ENCODE measurements around the gene EIF4E. TPM values are rescaled to one million over a fixed set of nuclear protein-coding genes. Genes with fewer than 3 reads are reported as not detected.
A peak's percentile ranks its signal among the peaks of the same experiment; 100 is the strongest.
"Not testable (repeated sequence)": the region's sequence is repeated elsewhere in the genome, so short reads cannot be mapped to it uniquely, and the experiment has no call there.

EIF4E gene
- total RNA-seq, 2 experiments from 2014 or later = 103 to 105 TPM

DNA sequence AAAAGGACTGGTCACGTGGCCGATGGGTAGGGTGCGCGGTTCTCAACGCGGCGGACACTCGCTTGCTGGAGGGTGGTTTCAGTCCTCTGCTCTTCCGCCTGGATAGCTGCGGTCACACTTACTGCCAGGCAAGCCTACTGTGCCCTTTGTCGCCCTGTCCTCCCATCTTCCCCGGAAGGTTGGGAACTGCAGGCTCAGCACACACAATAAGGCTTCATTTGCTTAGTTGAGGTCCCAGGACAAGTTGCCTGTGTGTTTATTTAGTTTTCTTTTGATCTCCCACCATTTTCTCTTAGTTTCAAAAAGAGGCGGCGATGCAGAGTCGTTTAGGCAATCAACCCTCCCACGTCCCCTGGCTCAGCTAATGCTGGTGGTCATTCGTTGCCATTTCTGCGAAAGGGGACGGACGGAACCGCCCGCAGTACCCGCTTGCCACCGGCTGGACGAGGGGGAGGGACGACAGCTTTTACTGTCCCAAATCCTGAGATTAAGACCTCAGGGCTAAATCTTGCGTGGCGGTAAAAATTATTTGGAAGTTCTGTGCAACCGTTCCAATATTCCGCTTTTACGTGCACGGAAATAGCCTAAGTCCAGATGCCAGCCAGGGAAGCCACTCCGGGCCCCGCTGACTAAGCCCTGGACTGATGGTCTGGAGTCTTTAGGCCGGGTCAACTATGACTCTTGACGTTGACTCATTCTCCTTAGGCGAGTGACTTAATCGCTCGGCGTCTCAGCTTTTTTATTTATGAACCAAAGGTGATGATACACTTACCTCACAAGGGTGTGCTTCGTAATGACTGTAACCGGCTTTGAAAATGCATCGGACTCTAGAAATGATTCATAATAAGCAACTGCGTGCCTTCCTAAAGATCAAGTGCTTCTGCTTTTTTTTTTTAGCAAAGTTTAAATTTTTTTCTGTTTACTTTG is 671 bp upstream of the EIF4E start:
- DNase-seq (peak; percentile 69), ATAC-seq (peak; percentile 13)
- Mint-ChIP-seq H3K27me3 (ENCODE audit: low read depth) (no peaks in the 10 kb centered on the region), H3K4me3 (peak overlapping the region; percentile 90), H3K9me3 (ENCODE audit: insufficient read depth) (no peaks in the 10 kb centered on the region), H3K27ac (peak overlapping the region; percentile 96), H3K4me1 (ENCODE audit: low read depth) (peaks cover 45% of the 10 kb centered on the region), H3K36me3 (ENCODE audit: low read depth) (peaks cover 30% of the 10 kb centered on the region)
- CTCF ChIA-PET = interaction anchor here (0.7 to 4.1 kb wide), 5 partner anchors 13 to 462 kb away, joined by 3 to 40 read pairs (median 3); partner anchors contain the start of gene METAP1
- POLR2A ChIA-PET = interaction anchor here (0.5 to 3.1 kb wide), 29 partner anchors 8 to 786 kb away, joined by 3 to 30 read pairs (median 5); partner anchors contain the start of genes ADH5, METAP1, RAP1GDS1 and STPG2

DNA sequence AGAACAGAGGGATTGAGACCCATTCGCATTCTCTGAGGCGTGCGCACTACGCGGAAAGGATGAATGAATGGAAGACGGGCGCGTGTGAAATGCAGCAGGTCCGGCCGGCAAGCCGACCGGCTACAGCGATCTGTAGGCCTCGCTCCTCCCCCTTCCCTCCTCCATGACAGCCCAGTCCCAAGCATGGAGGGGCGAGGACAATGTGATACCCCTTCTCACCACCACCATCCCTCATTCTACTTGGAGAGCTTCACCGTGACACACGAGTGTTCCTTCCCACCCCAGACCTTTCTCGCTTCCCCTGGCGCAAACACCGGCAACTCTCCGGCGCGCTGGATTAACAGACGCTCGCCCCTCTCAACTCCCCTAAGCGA is 815 bp downstream of the EIF4E start:
- Mint-ChIP-seq H3K27me3 (ENCODE audit: low read depth) (no peaks in the 10 kb centered on the region), H3K9me3 (ENCODE audit: insufficient read depth) (no peaks in the 10 kb centered on the region), H3K4me3 (peak overlapping the region; percentile 90), H3K27ac (peak overlapping the region; percentile 96), H3K36me3 (ENCODE audit: low read depth) (peaks cover 37% of the 10 kb centered on the region), H3K4me1 (ENCODE audit: low read depth) (peaks cover 51% of the 10 kb centered on the region)
- CTCF ChIA-PET = interaction anchor here (1.1 to 4.1 kb wide), 8 partner anchors 9 to 785 kb away, joined by 3 to 40 read pairs (median 4); partner anchors contain the start of genes METAP1 and STPG2
- peak; percentile 63 for ATAC-seq
- POLR2A ChIA-PET = interaction anchor here (0.6 to 3.1 kb wide), 23 partner anchors 9 to 666 kb away, joined by 3 to 30 read pairs (median 5); partner anchors contain the start of genes ADH5, METAP1, RAP1GDS1 and TRMT10A
- peak; percentile 81 for DNase-seq

DNA sequence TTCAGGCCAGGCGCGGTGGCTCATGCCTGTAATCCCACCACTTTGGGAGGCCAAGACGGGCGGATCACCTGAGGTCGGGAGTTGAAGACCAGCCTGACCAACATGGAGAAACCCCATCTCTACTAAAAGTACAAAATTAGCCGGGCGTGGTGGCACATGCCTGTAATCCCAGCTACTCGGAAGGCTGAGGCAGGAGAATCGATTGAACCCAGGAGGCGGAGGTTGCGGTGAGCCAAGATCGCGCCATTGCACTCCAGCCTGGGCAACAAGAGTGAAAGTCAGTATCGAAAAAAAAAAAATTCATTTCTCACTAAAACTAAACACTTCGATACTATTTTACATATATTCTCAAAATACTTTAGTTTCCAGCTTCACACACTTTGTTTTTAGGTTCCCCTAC is 2.7 kb downstream of the EIF4E start:
- Mint-ChIP-seq H3K36me3 (ENCODE audit: low read depth) (peaks cover 41% of the 10 kb centered on the region), H3K4me1 (ENCODE audit: low read depth) (peaks cover 43% of the 10 kb centered on the region), H3K4me3 (peak overlapping the region; percentile 90)
- DNase-seq; H3K9me3 Mint-ChIP-seq (ENCODE audit: insufficient read depth); POLR2A ChIA-PET; H3K27ac Mint-ChIP-seq; ATAC-seq; H3K27me3 Mint-ChIP-seq (ENCODE audit: low read depth): not testable (repeated sequence)
- CTCF ChIA-PET = interaction anchor here (0.6 to 1.8 kb wide), 3 partner anchors 13 to 160 kb away, joined by 3 to 9 read pairs (median 4); no protein-coding TSS in a partner anchor

DNA sequence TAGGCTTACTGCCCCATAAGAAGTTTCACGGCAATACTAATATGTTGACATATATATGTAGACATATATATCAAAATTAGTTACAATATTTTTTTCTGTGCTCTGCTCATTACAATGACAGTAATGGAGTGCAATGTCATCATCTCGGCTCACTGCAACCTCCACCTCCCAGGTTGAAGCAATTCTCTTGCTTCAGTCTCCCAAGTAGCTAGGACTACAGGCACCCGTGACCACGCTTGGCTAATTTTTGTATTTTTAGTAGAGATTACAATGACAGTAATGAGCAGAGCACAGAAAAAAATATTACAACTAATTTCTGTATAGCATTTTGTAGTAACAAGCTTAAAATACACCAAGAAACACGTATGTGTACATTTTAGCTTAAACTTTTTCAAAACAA is 7.6 kb downstream of the EIF4E start:
- Mint-ChIP-seq H3K27me3 (ENCODE audit: low read depth) (no peaks in the 10 kb centered on the region), H3K4me1 (ENCODE audit: low read depth) (peaks cover 31% of the 10 kb centered on the region), H3K9me3 (ENCODE audit: insufficient read depth) (no peaks in the 10 kb centered on the region), H3K27ac (no peak overlapping the region), H3K36me3 (ENCODE audit: low read depth) (peaks cover 49% of the 10 kb centered on the region), H3K4me3 (no peak overlapping the region)
- no peak for ATAC-seq
- CTCF ChIA-PET = interaction anchor here (1.1 to 1.2 kb wide), 2 partner anchors 74 to 135 kb away, joined by 4 read pairs; no protein-coding TSS in a partner anchor
- POLR2A ChIA-PET = interaction anchor here (1.5 kb wide), 1 partner anchor 8 kb away, joined by 5 read pairs; the partner anchor contains the start of gene EIF4E
- DNase-seq = no peak

DNA sequence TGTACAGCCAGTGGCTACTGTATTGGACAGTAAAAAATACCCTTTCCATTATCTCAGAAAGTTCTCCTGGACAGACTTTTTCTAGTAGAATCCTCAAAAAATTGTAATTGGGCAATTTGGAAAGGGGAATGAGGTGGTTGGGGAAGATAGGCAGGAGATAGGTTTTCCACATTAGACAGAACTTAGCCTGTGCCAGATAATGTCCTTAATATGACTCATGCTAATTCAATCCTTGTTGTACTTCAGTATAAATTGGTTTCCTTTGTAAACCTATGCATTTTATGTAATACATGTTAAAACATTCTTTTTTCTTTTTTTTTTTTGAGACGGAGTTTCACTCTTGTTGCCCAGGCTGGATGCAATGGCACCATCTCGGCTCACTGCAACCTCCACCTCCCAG is 8.9 kb downstream of the EIF4E start:
- ATAC-seq (no peak), DNase-seq (no peak)
- no peak overlapping the region for H3K4me3 Mint-ChIP-seq
- no peak overlapping the region for H3K27ac Mint-ChIP-seq
- H3K4me1 Mint-ChIP-seq (ENCODE audit: low read depth) = peaks cover 24% of the 10 kb centered on the region
- H3K9me3 Mint-ChIP-seq (ENCODE audit: insufficient read depth) = no peaks in the 10 kb centered on the region
- H3K36me3 Mint-ChIP-seq (ENCODE audit: low read depth) = peaks cover 42% of the 10 kb centered on the region
- CTCF ChIA-PET = no interaction called here
- POLR2A ChIA-PET = no interaction called here
- no peaks in the 10 kb centered on the region for H3K27me3 Mint-ChIP-seq (ENCODE audit: low read depth)

DNA sequence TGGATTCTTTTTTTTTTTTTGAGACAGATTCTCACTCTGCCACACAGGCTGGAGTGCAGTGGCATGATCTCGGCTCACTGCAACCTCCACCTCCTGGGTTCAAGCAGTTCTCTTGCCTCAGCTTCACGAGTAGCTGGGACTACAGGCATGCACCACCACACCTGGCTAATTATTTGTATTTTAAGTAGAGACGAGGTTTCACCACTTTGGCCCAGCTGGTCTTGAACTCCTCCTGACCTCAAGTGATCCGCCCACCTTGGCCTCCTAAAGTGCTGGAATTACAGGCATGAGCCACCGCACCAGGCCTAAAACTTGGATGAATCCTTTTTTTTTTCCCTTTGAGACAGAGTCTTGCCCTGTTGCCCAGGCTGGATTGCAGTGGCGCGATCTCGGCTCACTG is 18.2 kb downstream of the EIF4E start:
- not testable (repeated sequence) for H3K27ac Mint-ChIP-seq; DNase-seq; H3K27me3 Mint-ChIP-seq (ENCODE audit: low read depth); ATAC-seq; H3K4me3 Mint-ChIP-seq; H3K9me3 Mint-ChIP-seq (ENCODE audit: insufficient read depth)
- CTCF ChIA-PET = interaction anchor here (0.7 kb wide), 1 partner anchor 82 kb away, joined by 3 read pairs; no protein-coding TSS in a partner anchor
- POLR2A ChIA-PET = interaction anchor here (0.6 kb wide), 2 partner anchors 8 to 26 kb away, joined by 3 to 5 read pairs; no protein-coding TSS in a partner anchor
- peaks cover 25% of the 10 kb centered on the region for H3K4me1 Mint-ChIP-seq (ENCODE audit: low read depth)
- H3K36me3 Mint-ChIP-seq (ENCODE audit: low read depth) = peaks cover 27% of the 10 kb centered on the region

DNA sequence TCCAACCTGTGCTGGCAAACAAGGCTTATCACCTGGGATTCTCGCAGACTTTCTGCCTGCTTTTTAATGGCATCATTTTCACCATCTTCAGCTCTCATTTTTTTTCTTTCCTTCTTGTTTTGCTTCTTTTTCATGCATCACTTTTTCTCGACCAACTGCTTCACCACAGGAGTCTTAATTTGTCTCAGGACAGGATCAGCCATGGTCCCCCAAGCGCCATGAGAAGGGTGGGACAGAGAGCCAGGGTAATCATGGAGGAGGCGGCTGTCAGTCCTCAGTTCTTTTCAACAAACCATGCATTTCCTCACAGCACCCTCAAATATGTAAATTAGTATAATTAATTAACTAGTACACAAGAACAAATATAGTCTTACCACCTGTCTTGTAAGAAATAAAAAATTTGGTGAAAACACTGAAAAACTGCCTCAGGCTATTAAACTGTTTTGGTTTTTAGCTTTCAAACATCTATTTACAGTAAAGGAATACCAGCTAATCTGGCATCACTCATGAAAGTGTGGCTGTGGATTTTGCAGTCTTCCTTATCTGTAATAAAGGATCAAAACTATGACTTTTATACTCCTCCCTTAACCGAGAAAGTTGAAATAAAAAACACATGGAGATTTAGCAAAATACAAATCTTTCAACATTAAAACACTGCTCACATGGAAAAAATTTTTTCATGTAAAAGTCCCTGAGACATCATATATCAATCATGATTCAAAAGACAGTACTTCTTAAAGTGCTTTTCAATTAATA is 19.1 kb downstream of the EIF4E start:
- Mint-ChIP-seq H3K4me1 (ENCODE audit: low read depth) (peaks cover 30% of the 10 kb centered on the region), H3K4me3 (no peak overlapping the region), H3K27ac (no peak overlapping the region), H3K36me3 (ENCODE audit: low read depth) (peaks cover 32% of the 10 kb centered on the region), H3K9me3 (ENCODE audit: insufficient read depth) (no peaks in the 10 kb centered on the region), H3K27me3 (ENCODE audit: low read depth) (no peaks in the 10 kb centered on the region)
- ChIA-PET POLR2A (interaction anchor here (0.6 kb wide), 1 partner anchor 9 kb away, joined by 5 read pairs; no protein-coding TSS in a partner anchor), CTCF (interaction anchor here (0.7 kb wide), 1 partner anchor 82 kb away, joined by 3 read pairs; no protein-coding TSS in a partner anchor)
- ATAC-seq (no peak), DNase-seq (no peak)

DNA sequence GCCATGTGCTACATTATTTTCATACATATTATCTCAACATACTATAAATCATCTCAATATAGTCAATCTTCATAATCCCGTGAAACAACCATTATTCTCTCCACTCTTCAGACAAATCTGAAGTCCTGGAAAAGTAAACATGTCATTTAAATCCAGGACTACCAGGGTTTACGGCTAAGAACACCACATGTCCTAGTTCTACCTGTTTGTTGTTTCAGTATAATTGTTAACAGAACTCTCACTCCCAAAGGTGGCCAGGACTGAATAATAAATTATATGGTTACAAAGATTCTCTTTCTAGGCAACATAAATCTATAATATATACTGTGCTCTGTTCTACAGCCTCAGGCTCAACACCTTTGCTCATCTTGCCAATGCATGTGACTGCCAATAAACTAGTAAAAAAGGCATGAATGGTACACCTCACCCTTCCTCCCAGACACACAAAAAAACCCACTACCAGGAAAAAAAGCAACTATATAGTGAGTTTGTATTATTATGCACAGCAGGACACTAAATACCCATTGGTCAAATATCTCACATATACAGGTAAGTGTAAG is 20.1 kb downstream of the EIF4E start:
- DNase-seq = no peak
- CTCF ChIA-PET = no interaction called here
- POLR2A ChIA-PET = no interaction called here

DNA sequence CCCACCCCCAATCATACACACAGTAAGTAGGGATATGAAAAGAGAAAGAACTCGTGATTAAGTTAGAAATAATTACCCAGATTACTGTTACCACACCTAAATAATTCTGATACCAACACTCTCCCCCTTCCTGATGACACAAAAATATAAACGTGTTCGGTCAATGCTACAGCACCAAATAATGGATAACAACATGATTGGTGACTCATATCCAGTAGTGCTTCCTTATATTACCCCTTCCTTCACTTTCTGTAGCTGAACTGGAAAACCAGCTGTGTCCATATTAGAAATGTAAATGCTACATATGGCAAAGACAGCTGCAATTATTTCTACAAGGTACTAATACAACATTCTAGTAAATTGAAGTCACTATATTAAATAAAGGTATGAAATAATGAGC is 20.8 kb downstream of the EIF4E start:
- no peaks in the 10 kb centered on the region for H3K27me3 Mint-ChIP-seq (ENCODE audit: low read depth)
- DNase-seq = no peak
- no peak overlapping the region for H3K27ac Mint-ChIP-seq
- ChIA-PET CTCF (no interaction called here), POLR2A (no interaction called here)
- H3K4me3 Mint-ChIP-seq = no peak overlapping the region
- no peak for ATAC-seq
- H3K9me3 Mint-ChIP-seq (ENCODE audit: insufficient read depth) = no peaks in the 10 kb centered on the region
- H3K4me1 Mint-ChIP-seq (ENCODE audit: low read depth) = peaks cover 26% of the 10 kb centered on the region
- H3K36me3 Mint-ChIP-seq (ENCODE audit: low read depth) = peaks cover 29% of the 10 kb centered on the region

More for the DNA sequence above, 20.1 kb downstream of the EIF4E start:
- peaks cover 29% of the 10 kb centered on the region for H3K36me3 Mint-ChIP-seq (ENCODE audit: low read depth)
- H3K27ac Mint-ChIP-seq = no peak overlapping the region
- no peak for ATAC-seq
- H3K27me3 Mint-ChIP-seq (ENCODE audit: low read depth) = no peaks in the 10 kb centered on the region
- H3K9me3 Mint-ChIP-seq (ENCODE audit: insufficient read depth) = no peaks in the 10 kb centered on the region
- H3K4me3 Mint-ChIP-seq = no peak overlapping the region
- H3K4me1 Mint-ChIP-seq (ENCODE audit: low read depth) = peaks cover 26% of the 10 kb centered on the region

DNA sequence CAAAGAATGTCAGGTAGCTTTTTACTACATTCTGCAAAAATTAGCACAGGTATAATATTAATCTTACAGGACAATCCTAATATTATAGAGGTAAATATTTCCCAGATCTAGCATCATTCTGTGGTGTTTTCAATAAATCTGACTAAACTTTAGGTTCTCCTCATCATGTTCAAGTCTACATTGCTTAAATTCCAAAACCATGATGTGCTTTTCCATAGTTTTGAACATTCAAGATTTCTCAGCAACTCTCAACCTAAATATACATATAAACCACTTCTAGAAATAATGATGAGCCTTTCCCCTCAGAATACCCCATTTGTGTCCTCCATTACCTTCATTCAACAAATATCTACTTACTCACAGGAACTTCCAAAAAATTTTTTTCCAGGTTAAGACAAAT is 23.1 kb downstream of the EIF4E start:
- DNase-seq (no peak), ATAC-seq (no peak)
- Mint-ChIP-seq H3K27me3 (ENCODE audit: low read depth) (no peaks in the 10 kb centered on the region), H3K27ac (no peak overlapping the region), H3K9me3 (ENCODE audit: insufficient read depth) (no peaks in the 10 kb centered on the region), H3K4me3 (no peak overlapping the region), H3K4me1 (ENCODE audit: low read depth) (peaks cover 26% of the 10 kb centered on the region), H3K36me3 (ENCODE audit: low read depth) (peaks cover 48% of the 10 kb centered on the region)
- ChIA-PET CTCF (interaction anchor here (1.8 kb wide), 1 partner anchor 438 kb away, joined by 4 read pairs; no protein-coding TSS in a partner anchor), POLR2A (no interaction called here)

DNA sequence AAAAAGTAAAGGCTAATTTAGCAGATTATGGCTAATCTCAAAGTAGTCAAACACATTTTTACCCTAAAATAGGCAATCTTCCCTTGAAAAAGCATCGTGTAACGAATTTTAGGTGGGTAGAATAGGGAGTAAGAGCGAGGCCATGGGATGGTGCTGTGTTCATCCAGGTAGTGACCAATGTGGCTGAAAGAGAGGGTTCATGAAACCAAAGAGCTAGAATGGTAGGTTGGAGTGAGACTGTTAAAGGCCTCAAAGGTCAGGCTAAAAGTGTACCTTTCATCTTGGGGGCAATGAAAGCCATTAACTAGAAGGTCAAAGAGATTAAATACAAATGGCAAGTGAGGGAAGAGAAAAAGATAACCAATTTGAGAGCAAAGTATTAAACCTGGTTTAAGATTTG is 23.6 kb downstream of the EIF4E start:
- ChIA-PET POLR2A (no interaction called here), CTCF (interaction anchor here (1.8 kb wide), 1 partner anchor 438 kb away, joined by 4 read pairs; no protein-coding TSS in a partner anchor)
- H3K27me3 Mint-ChIP-seq (ENCODE audit: low read depth) = no peaks in the 10 kb centered on the region
- H3K27ac Mint-ChIP-seq = no peak overlapping the region
- H3K4me1 Mint-ChIP-seq (ENCODE audit: low read depth) = peaks cover 26% of the 10 kb centered on the region
- ATAC-seq (no peak), DNase-seq (no peak)
- H3K36me3 Mint-ChIP-seq (ENCODE audit: low read depth) = peaks cover 53% of the 10 kb centered on the region
- no peak overlapping the region for H3K4me3 Mint-ChIP-seq
- no peaks in the 10 kb centered on the region for H3K9me3 Mint-ChIP-seq (ENCODE audit: insufficient read depth)
